Spleen (tissue), 11 donors: ENCODE measurements around the gene PDE4B. TPM values are rescaled to one million over a fixed set of nuclear protein-coding genes. Genes with fewer than 3 reads are reported as not detected.
A peak's percentile ranks its signal among the peaks of the same experiment; 100 is the strongest.

Experiments
- DNase-seq: peaks from one replicate; pipeline ENCODE4 v3.0.0-alpha.2; 2020
- H3K27ac ChIP-seq, 8 donors: fragments of 200-600 bp; sonication (generic) in 7 of 8; 1 replicate in 4 of 8; 2 replicates in 4 of 8; pipeline versions ENCODE4 v1.5.0 to v1.8.0; 2016 to 2021; ENCODE audit warnings: inconsistent platforms in 4 of 8, mild to moderate bottlenecking in 4 of 8, moderate library complexity in 1 of 8
- H3K27me3 ChIP-seq, 7 donors: fragments of 200-600 bp; sonication (generic) in 6 of 7; replicated peaks in 1 of 7; 1 replicate in 4 of 7; 2 replicates in 3 of 7; pipeline versions ENCODE4 v1.5.0 to v1.8.0; 2016 to 2021; ENCODE audit warnings: inconsistent platforms in 3 of 7, mild to moderate bottlenecking in 1 of 7
- H3K36me3 ChIP-seq, 6 donors: fragments of 200-600 bp; sonication (generic) in 5 of 6; 1 replicate in 4 of 6; 2 replicates in 2 of 6; pipeline versions ENCODE4 v1.5.0 to v1.8.0; 2016 to 2021; ENCODE audit warnings: inconsistent platforms in 2 of 6
- H3K4me1 ChIP-seq, 6 donors: fragments of 200-600 bp; sonication (generic) in 5 of 6; 1 replicate in 3 of 6; 2 replicates in 3 of 6; pipeline versions ENCODE4 v1.5.0 to v1.8.0; 2016 to 2021; ENCODE audit warnings: inconsistent platforms in 3 of 6
- H3K4me3 ChIP-seq, 8 donors: fragments of 200-600 bp; sonication (generic) in 7 of 8; 1 replicate in 4 of 8; 2 replicates in 4 of 8; pipeline versions ENCODE4 v1.5.0 to v1.8.0; 2016 to 2021; ENCODE audit warnings: inconsistent platforms in 4 of 8, mild to moderate bottlenecking in 4 of 8, moderate library complexity in 2 of 8
- H3K9me3 ChIP-seq, 8 donors: fragments of 200-600 bp; sonication (generic) in 7 of 8; 1 replicate in 4 of 8; 2 replicates in 4 of 8; pipeline versions ENCODE4 v1.5.0 to v1.8.0; 2016 to 2021; ENCODE audit warnings: inconsistent platforms in 4 of 8
- POLR2A ChIP-seq, 3 donors: fragments of 450-650 bp; IDR thresholded peaks; one replicate each; pipeline ENCODE4 v1.5.1; 2017; ENCODE audit warnings: antibody characterized with exemption in 3 of 3, mild to moderate bottlenecking in 1 of 3
- POLR2AphosphoS5 ChIP-seq, 3 donors: sonication (generic); formaldehyde crosslinking; IDR thresholded peaks; one replicate each; pipeline ENCODE4 v1.5.1; 2017; ENCODE audit warnings: antibody characterized with exemption in 3 of 3
- WGBS, 5 donors: extraction: QIAGEN DNeasy Blood & Tissue Kit in 3 of 5; methylation state at CpG; one replicate each; pipeline versions ENCODE4 v1.1.5 to v1.1.7; 2013 to 2018; 5-methylcytosine and 5-hydroxymethylcytosine counted together
- intact Hi-C: fragments of 100-400 bp; cut with DNase I; formaldehyde crosslinking; loops from one replicate; pipeline ENCODE4 v1.15.0; 2023; ENCODE audit warnings: low total_unique reads
- polyA plus RNA-seq, 3 donors: library from polyadenylated mRNA; stranded (reverse); fragments of 200-250 nt; gene quantifications; one replicate each; pipeline ENCODE4 v1.2.1, GENCODE V29; 2013
- total RNA-seq, 7 donors: library from RNA; depleted of rRNA in 3 of 7; stranded (reverse); fragments of >200 nt in 3 of 7; fragmentation: NEBNext Ultra II Directional in 4 of 7; extraction: Animal tissue kit (Norgen Biotek cat#: 25700) in 4 of 7; gene quantifications; one replicate each; pipeline versions ENCODE4 v1.1.0 to v1.2.1, GENCODE V29; 2016 to 2021
- TF ChIP-seq, protein P1 (sequence below), 11 experiments: fragments of 200-600 bp in 7 of 11; fragments of 450-650 bp in 4 of 11; sonication (generic) in 4 of 11; IDR thresholded peaks in 8 of 11; conservative IDR thresholded peaks in 3 of 11; 1 replicate in 7 of 11; 2 replicates in 4 of 11; pipeline versions ENCODE4 v1.4.0 to v1.8.0; 2016 to 2021; ENCODE audit warnings: antibody characterized with exemption in 11 of 11, inconsistent platforms in 4 of 11, mild to moderate bottlenecking in 1 of 11
- donor health status: healthy with polysubstance abuse.
- donor health status: DM: no; HTN: no; CAD: no; lungs with moderate emphysema.
- donor health status: DM: no; HTN: no; CAD: no.
- donor health status: Bipolar disorder and iron deficiency.
- donor health status: healthy.
- donor health status: DM: no; HTN: no; CAD: no.
- donor health status: DM: yes; HTN: yes; CAD: no.

Gene PDE4B
- total and polyA plus RNA-seq, 10 donors: 12.6 to 88.2 (median 51.9) TPM

DNA sequence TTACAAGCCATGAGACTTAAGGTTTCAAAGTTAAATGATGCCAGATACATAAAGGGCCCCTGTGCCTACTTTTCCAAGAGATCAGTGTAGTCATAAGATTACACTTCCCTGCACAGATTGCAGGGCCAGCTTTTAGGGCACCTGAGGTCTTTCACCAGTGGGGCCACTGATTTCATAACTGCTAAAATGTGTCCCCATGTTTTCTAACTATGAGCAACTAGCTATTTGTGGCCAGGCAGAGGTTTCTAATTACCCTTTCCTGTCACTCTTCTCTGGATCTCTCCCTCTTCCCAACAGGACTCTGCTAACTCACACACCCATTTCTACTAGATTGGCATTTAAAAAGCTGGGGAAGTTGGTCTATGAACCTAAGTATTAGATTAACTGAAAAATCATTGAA, 534.2 kb downstream of the PDE4B start:
- TF ChIP-seq POLR2AphosphoS5 (IDR thresholded peaks at IDR 0.05) (no peak), POLR2A (IDR thresholded peaks at IDR 0.05) (no peak)
- TF ChIP-seq, protein P1, sequence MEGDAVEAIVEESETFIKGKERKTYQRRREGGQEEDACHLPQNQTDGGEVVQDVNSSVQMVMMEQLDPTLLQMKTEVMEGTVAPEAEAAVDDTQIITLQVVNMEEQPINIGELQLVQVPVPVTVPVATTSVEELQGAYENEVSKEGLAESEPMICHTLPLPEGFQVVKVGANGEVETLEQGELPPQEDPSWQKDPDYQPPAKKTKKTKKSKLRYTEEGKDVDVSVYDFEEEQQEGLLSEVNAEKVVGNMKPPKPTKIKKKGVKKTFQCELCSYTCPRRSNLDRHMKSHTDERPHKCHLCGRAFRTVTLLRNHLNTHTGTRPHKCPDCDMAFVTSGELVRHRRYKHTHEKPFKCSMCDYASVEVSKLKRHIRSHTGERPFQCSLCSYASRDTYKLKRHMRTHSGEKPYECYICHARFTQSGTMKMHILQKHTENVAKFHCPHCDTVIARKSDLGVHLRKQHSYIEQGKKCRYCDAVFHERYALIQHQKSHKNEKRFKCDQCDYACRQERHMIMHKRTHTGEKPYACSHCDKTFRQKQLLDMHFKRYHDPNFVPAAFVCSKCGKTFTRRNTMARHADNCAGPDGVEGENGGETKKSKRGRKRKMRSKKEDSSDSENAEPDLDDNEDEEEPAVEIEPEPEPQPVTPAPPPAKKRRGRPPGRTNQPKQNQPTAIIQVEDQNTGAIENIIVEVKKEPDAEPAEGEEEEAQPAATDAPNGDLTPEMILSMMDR (IDR thresholded peaks at IDR 0.05 in 8 of 11, conservative IDR thresholded peaks at IDR 0.05 in 3 of 11): no peak
- intact Hi-C loops: loop anchor here (10.0 kb wide), 1 partner anchor 52 kb away; no protein-coding TSS in a partner anchor
- Histone ChIP-seq H3K4me3 (peak overlapping the region in 1 of 8 donors; percentile 35), H3K9me3 (no peaks in the 10 kb centered on the region), H3K27ac (peak overlapping the region in 4 of 8 donors; percentile 55 to 96 (median 92)), H3K36me3 (no peaks in the 10 kb centered on the region), H3K4me1 (peaks cover 16 to 66% (median 48%) of the 10 kb centered on the region in 6 donors), H3K27me3 (no peaks in the 10 kb centered on the region)
- no peak for DNase-seq

DNA sequence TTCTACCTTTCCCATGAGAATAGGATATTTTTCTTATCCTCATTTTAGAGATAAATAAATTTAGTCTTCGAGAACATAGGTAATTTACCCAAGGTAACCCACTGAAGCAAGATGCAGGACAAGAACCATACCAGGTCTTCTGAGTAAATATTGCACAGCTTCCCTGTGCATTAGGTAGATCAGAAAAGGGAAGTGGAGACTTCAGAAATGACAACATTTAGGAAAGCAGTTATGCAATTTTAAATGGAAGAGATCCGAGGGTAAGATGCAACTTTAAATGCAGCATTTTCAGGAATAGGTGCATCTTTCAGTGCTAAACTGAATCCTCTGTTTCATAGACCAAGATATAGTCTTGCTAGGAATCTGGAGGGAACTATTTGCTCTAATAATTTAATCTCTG, 534.9 kb downstream of the PDE4B start:
- TF ChIP-seq POLR2AphosphoS5 (IDR thresholded peaks at IDR 0.05) (no peak), POLR2A (IDR thresholded peaks at IDR 0.05) (no peak)
- TF ChIP-seq, protein P1 (IDR thresholded peaks at IDR 0.05 in 8 of 11, conservative IDR thresholded peaks at IDR 0.05 in 3 of 11): no peak
- Histone ChIP-seq H3K36me3 (no peaks in the 10 kb centered on the region), H3K27ac (peak overlapping the region in 7 of 8 donors; percentile 18 to 96 (median 55)), H3K4me3 (peak overlapping the region in 1 of 8 donors; percentile 35), H3K4me1 (peaks cover 16 to 73% (median 48%) of the 10 kb centered on the region in 6 donors), H3K27me3 (no peaks in the 10 kb centered on the region), H3K9me3 (no peaks in the 10 kb centered on the region)
- WGBS, 5 donors: 50 to 74% (median 64%) methylated on average over 2 of the region's 2 CpGs
- intact Hi-C loops: loop anchor here (10.0 kb wide), 1 partner anchor 53 kb away; no protein-coding TSS in a partner anchor
- DNase-seq: no peak

DNA sequence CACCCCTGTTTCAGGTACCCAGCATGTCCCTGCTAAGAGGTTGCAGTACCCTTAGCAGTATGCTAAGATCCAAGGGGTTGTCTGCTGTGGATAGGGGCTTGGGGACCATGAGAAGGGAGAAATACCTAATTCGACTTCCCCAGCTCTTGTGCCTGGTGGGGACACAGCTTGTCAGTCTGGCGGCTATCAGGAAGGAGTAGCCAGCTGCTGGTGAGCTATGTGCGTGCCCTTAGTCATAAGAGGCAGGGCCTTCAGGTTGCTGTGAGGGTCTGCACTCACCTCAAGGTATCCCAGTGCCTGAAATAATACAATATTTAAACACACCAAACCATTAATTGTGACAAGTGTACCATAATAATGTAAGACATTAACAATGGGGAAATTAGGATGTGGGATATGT, 536.2 kb downstream of the PDE4B start:
- no peaks in the 10 kb centered on the region for H3K9me3 ChIP-seq
- no peaks in the 10 kb centered on the region for H3K36me3 ChIP-seq
- no peak for DNase-seq
- no peaks in the 10 kb centered on the region for H3K27me3 ChIP-seq
- WGBS, 5 donors: 65 to 82% (median 78%) methylated on average over 3 of the region's 3 CpGs
- H3K4me3 ChIP-seq: peak overlapping the region in 1 of 8 donors; percentile 35
- intact Hi-C loops: loop anchor here (10.0 kb wide), 1 partner anchor 54 kb away; no protein-coding TSS in a partner anchor
- TF ChIP-seq, protein P1 (IDR thresholded peaks at IDR 0.05 in 8 of 11, conservative IDR thresholded peaks at IDR 0.05 in 3 of 11): no peak
- TF ChIP-seq POLR2AphosphoS5 (IDR thresholded peaks at IDR 0.05) (no peak), POLR2A (IDR thresholded peaks at IDR 0.05) (no peak)
- peaks cover 16 to 86% (median 49%) of the 10 kb centered on the region in 6 donors for H3K4me1 ChIP-seq
- peak overlapping the region in 6 of 8 donors; percentile 18 to 96 (median 74) for H3K27ac ChIP-seq

DNA sequence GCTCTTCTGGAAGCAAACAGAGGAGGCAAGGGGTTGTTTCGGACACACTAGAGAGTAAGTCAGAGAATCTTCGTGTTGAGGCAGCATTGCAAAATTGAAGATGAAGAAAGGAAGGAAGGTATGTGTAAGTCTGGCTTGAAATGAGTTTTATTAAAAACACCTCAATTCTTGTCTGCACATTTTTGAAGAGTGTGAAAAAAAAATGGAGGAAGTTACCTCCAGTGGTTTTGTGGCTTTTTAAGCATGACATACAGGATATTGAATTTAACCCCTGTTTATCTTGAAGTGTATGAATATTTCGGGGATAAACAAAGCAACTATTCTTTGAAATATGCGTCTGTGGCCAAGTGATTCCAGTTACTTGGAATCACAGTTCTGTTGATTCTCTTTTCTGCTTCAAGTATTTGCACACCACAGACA, 538.0 kb downstream of the PDE4B start:
- Histone ChIP-seq H3K27ac (peak overlapping the region; percentile 82 to 96 (median 90)), H3K4me1 (peaks cover 16 to 93% (median 60%) of the 10 kb centered on the region in 6 donors), H3K4me3 (peak overlapping the region in 4 of 8 donors; percentile 6 to 72 (median 67)), H3K36me3 (no peaks in the 10 kb centered on the region), H3K9me3 (no peaks in the 10 kb centered on the region), H3K27me3 (no peaks in the 10 kb centered on the region)
- intact Hi-C loops: no loop called here
- TF ChIP-seq, protein P1 (IDR thresholded peaks at IDR 0.05 in 8 of 11, conservative IDR thresholded peaks at IDR 0.05 in 3 of 11): no peak
- TF ChIP-seq POLR2AphosphoS5 (IDR thresholded peaks at IDR 0.05) (no peak), POLR2A (IDR thresholded peaks at IDR 0.05) (no peak)
- WGBS, 5 donors: 16 to 32% (median 24%) methylated on average over 4 of the region's 4 CpGs
- no peak for DNase-seq
